ENCODE data around the gene MS4A4A. TPM values are rescaled to one million over a fixed set of nuclear protein-coding genes. Genes with fewer than 3 reads are reported as not detected.

Gene MS4A4A
- total RNA-seq, 1 donor from 2014 or later, result not detected

DNA sequence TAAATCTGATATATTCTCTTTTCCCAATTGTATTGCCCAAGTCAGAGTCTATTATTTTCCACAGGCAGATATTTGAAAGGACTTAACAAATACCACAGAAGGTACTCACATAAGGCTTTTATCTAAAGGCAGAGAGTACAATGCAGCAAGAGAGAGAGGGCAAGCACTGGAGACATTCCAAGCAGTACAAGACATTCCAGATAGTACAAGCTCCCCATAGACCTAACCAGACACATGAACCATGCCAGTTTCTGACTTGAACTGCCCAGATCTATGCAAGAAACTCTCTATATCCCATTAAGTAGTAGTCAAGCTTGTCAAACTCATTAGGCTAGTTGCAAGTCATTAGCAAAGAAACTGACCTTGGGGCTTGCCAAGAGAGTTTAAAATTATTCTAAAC lies 35.4 kb downstream of the MS4A4A start:
- H3K27me3 Mint-ChIP-seq, result peaks cover 4% of the 10 kb centered on the region
- peaks cover 7% of the 10 kb centered on the region for H3K9me3 Mint-ChIP-seq
- no peaks in the 10 kb centered on the region for H3K36me3 Mint-ChIP-seq (ENCODE audit: low read depth)
- no peaks in the 10 kb centered on the region for H3K4me1 Mint-ChIP-seq
- H3K4me3 Mint-ChIP-seq, result no peak overlapping the region
- no peak overlapping the region for H3K27ac Mint-ChIP-seq
- intact Hi-C loops (cut with micrococcal nuclease), result no loop called here
- no peak for DNase-seq

DNA sequence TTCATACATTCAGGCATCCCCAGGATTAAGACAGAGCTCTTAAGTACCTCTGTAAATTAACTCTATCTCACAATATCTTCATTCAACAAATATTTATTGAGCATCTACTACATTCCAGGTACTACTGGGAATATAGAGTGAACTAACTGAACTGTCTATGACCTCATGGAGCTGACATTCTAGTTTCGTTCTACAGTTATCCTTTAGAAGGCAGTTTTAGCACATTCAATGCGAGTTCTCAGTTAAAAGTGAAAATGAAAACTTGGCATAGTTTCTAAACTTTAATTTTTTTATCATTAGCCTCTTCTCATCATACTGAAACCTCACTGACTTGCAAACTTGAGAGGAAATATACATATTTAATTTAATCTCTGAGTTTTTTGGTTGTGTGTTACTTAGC lies 35.9 kb downstream of the MS4A4A start:
- Mint-ChIP-seq H3K27ac (no peak overlapping the region), H3K9me3 (peaks cover 7% of the 10 kb centered on the region), H3K4me3 (no peak overlapping the region), H3K27me3 (peaks cover 4% of the 10 kb centered on the region), H3K4me1 (no peaks in the 10 kb centered on the region), H3K36me3 (ENCODE audit: low read depth) (no peaks in the 10 kb centered on the region)
- DNase-seq, result no peak
- intact Hi-C loops (cut with micrococcal nuclease), result no loop called here

DNA sequence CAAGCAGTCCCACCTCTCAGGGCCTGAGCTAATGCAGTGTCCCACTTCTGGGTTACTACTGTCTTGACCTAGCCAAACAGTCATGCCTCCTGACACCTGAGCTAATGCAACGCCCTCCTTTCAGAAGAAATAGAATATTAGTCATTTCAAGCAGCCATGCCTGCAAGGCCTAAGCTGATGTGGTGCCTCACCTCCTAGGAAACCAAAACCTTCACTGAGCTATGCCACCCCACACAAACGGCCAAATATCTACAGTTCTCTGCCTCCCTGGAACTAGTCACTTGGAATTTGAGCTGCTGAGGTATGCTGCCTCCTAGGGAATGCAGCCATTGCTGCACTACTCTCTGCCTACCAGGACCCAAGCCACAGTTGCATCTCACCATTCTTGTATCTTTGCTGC lies 38.3 kb downstream of the MS4A4A start:
- intact Hi-C loops (cut with micrococcal nuclease), result no loop called here
- H3K4me1 Mint-ChIP-seq, result no peaks in the 10 kb centered on the region
- no peak overlapping the region for H3K27ac Mint-ChIP-seq
- H3K36me3 Mint-ChIP-seq (ENCODE audit: low read depth), result no peaks in the 10 kb centered on the region
- H3K9me3 Mint-ChIP-seq, result peaks cover 7% of the 10 kb centered on the region
- DNase-seq, result no peak
- no peak overlapping the region for H3K4me3 Mint-ChIP-seq
- peaks cover 4% of the 10 kb centered on the region for H3K27me3 Mint-ChIP-seq

DNA sequence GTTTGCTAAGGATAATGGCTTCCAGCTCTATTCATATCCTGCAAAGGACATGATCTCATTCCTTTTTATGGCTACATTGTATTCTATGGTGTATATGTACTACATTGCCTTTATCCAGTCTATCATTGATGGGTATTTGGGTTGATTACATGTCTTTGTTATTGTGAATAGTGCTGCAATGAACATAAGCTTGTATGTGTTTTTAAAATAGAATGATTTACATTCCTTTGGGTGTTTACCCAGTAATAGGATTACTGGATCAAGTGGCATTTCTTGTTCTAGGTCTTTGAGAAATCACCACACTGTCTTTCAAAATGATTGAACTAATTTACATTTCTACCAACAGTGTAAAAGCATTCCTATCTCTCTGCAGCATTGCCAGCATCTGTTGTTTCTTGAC lies 40.6 kb downstream of the MS4A4A start:
- Mint-ChIP-seq H3K27me3 (peaks cover 2% of the 10 kb centered on the region), H3K36me3 (ENCODE audit: low read depth) (no peaks in the 10 kb centered on the region), H3K27ac (no peak overlapping the region), H3K9me3 (peaks cover 7% of the 10 kb centered on the region), H3K4me3 (no peak overlapping the region), H3K4me1 (no peaks in the 10 kb centered on the region)
- DNase-seq, result no peak
- intact Hi-C loops (cut with micrococcal nuclease), result no loop called here

DNA sequence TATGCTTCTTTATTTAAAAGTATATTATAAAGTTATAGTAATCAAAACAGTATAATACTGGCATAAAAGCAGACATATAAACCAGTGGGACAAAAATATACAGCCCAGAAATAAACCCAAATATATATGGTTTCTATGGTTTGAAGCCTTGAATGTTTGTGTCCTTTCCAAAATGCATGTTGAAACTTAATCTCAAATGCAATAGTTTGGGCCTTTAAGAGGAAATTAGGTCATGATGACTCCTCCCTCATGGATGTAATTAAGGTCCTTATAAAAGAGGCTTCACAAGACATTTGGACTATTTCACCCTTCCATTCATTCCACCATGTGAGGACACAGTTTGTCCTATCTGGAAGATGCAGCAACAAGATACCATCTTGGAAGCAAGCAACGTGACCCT lies 46.5 kb downstream of the MS4A4A start, which contains the start of gene MS4A6E:
Gene MS4A6E (plus strand): TSS at position 301 of the 400 bp plus-strand sequence. CDS start 7,641 bp downstream, outside the sequence.
- no peak within 1 kb of the TSS for H3K4me3 Mint-ChIP-seq
- H3K4me1 Mint-ChIP-seq, result no peaks in the 10 kb centered on the region
- no peaks in the 10 kb centered on the region for H3K9me3 Mint-ChIP-seq
- no peak within 1 kb of the TSS for H3K27ac Mint-ChIP-seq
- intact Hi-C loops (cut with micrococcal nuclease), result no loop called here
- DNase-seq, result no peak
- H3K27me3 Mint-ChIP-seq, result no peaks in the 10 kb centered on the region
- H3K36me3 Mint-ChIP-seq (ENCODE audit: low read depth), result no peaks in the 10 kb centered on the region

DNA sequence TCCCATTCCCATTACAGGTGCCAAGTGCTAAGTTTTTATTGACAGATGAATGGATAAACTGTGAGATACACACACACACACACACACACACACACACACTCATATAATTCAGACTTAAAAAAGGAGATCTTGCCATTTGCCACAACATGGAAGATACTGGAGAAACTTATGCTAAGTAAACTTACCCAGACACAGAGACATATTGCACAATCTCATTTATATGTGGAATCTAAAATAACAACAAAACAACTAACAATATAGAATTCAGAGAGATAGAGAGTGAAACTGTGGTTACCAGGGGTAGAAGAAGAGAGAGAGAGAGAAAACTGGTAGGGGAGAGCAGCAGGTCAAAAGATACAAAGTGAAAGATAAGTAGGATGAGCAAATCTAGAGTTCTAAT lies 48.0 kb downstream of the MS4A4A start:
- intact Hi-C loops (cut with micrococcal nuclease), result no loop called here
- H3K36me3 Mint-ChIP-seq (ENCODE audit: low read depth), result no peaks in the 10 kb centered on the region
- H3K4me1 Mint-ChIP-seq, result no peaks in the 10 kb centered on the region
- H3K27me3 Mint-ChIP-seq, result no peaks in the 10 kb centered on the region
- no peak for DNase-seq
- H3K4me3 Mint-ChIP-seq, result no peak overlapping the region
- H3K9me3 Mint-ChIP-seq, result no peaks in the 10 kb centered on the region
- H3K27ac Mint-ChIP-seq, result no peak overlapping the region

DNA sequence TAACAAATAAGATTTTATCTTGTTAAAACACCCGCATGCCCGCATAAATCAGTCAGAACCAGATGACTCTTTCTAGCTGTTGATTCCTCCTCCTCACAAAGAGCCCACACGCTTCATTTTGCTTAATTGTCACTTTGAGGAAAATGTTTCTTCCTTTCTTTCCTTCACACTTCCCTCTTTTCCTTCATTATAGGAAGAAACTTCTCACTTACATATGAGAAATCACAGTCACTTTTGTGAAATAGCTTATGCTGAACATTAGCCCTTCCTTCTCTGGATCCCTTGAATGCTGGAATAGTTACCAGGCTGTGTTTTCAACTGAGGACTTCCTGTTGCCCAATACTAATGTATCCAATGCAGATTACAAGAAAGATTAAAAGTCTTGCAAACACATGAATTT lies 52.4 kb downstream of the MS4A4A start:
- DNase-seq, result no peak
- Mint-ChIP-seq H3K9me3 (no peaks in the 10 kb centered on the region), H3K27me3 (no peaks in the 10 kb centered on the region), H3K36me3 (ENCODE audit: low read depth) (no peaks in the 10 kb centered on the region), H3K4me1 (no peaks in the 10 kb centered on the region), H3K4me3 (no peak overlapping the region), H3K27ac (no peak overlapping the region)
- intact Hi-C loops (cut with micrococcal nuclease), result no loop called here

DNA sequence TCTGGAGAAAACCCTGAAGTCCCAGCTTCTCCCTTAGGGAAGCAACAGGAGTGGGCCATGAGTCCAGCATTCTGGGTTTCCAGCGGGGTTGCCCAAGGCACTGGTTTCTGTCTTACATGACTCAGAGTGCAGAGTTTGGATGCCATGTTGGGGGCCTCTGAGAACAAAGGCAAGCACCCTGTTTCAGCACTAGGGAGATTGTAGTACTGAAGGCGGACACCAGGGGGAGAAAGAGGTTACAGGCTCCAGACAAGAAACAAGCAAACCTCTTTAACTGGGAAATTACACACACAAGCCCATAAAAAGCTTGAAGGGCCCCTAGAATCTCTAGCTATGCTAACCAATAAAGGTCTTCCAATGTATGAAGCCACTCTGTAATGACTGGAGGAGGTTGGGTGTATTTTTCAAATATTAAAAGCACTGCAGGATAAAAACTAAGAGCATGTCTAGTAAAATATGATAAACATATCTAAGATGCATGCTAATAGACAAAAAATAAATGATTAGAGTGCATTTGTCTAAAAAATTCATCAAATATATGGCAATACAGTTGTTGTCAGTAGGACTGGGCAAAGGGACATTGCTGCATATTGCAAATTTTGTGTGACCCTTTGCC lies 53.6 kb downstream of the MS4A4A start:
- intact Hi-C loops (cut with micrococcal nuclease), result no loop called here
- DNase-seq, result peak; percentile 87
- H3K27me3 Mint-ChIP-seq, result peaks cover 4% of the 10 kb centered on the region
- no peaks in the 10 kb centered on the region for H3K36me3 Mint-ChIP-seq (ENCODE audit: low read depth)
- no peaks in the 10 kb centered on the region for H3K4me1 Mint-ChIP-seq
- no peaks in the 10 kb centered on the region for H3K9me3 Mint-ChIP-seq
- H3K27ac Mint-ChIP-seq, result no peak overlapping the region
- H3K4me3 Mint-ChIP-seq, result no peak overlapping the region

DNA sequence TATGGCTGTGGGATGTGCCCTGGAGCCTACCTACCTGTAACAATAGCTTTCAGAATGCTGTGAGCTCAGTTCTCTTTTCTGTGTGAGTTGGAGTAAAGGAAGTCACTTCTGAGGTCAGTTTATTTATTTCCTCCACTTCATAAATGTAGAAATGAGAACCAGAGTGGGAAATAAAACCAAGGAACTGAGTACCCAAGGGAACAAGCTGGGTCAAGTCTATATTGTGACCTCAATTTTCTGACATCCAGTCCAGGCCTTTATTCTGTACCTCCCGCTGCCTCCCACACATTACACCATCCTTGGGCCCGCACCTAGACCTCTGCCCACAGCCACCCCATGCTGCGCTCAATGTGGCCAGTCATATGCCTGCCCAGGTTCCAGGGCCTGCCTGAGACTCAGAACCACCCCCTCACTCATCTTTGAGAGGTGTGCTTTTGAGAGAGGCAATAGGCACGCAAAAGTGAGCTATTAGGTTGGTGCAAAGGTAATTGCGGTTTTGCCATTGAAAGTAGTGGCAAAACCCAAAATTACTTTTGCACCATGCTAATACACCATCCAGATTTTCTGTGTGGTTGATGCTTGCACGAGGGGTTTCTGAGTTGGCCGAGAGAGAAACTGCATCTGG lies 56.4 kb downstream of the MS4A4A start:
- no peak overlapping the region for H3K27ac Mint-ChIP-seq
- intact Hi-C loops (cut with micrococcal nuclease), result no loop called here
- no peak for DNase-seq
- H3K36me3 Mint-ChIP-seq (ENCODE audit: low read depth), result no peaks in the 10 kb centered on the region
- H3K27me3 Mint-ChIP-seq, result peaks cover 6% of the 10 kb centered on the region
- H3K4me3 Mint-ChIP-seq, result no peak overlapping the region
- H3K4me1 Mint-ChIP-seq, result no peaks in the 10 kb centered on the region
- H3K9me3 Mint-ChIP-seq, result no peaks in the 10 kb centered on the region

DNA sequence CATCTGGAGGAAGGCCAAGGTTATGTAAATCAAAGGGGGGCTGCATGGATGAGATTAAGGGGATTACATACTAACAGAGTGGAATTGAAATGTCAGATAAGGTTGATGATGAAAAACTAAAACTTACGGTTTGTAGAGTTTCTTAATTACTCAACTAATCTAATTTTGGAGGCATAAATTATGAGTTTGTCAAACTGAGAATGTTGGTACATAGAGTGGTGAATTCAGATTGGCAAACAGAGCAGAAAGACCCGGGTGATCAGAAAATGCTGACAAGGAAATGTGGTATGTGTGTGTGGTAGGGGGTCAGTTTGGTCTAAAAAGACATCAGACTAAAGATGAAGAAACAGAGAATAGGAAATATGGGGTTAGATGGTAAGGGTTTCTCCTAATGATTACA lies 57.6 kb downstream of the MS4A4A start:
- no peaks in the 10 kb centered on the region for H3K9me3 Mint-ChIP-seq
- intact Hi-C loops (cut with micrococcal nuclease), result no loop called here
- DNase-seq, result no peak
- no peak overlapping the region for H3K27ac Mint-ChIP-seq
- H3K4me1 Mint-ChIP-seq, result no peaks in the 10 kb centered on the region
- peaks cover 6% of the 10 kb centered on the region for H3K27me3 Mint-ChIP-seq
- H3K36me3 Mint-ChIP-seq (ENCODE audit: low read depth), result no peaks in the 10 kb centered on the region
- H3K4me3 Mint-ChIP-seq, result no peak overlapping the region

DNA sequence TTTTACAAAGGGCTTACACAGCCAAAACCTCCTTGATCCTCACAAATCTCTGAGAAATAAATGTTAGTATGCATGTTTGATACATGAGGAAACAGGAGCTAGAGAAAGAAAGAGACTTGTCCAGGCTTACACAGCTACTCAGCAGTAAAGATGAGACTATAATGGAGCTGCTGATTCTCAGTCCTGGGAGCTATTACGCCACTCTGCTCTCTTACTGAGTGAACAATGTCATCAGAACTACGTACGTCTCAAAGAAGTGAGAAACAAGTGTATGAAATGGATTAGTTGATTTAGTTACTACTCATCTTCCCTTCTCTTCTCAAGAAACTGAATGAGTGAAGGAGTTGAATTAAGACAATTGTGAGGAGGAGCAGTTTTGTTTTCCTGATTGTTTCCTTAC lies 58.9 kb downstream of the MS4A4A start:
- no peaks in the 10 kb centered on the region for H3K4me1 Mint-ChIP-seq
- H3K27me3 Mint-ChIP-seq, result peaks cover 6% of the 10 kb centered on the region
- H3K36me3 Mint-ChIP-seq (ENCODE audit: low read depth), result no peaks in the 10 kb centered on the region
- H3K4me3 Mint-ChIP-seq, result no peak overlapping the region
- no peaks in the 10 kb centered on the region for H3K9me3 Mint-ChIP-seq
- H3K27ac Mint-ChIP-seq, result no peak overlapping the region
- intact Hi-C loops (cut with micrococcal nuclease), result no loop called here
- no peak for DNase-seq

DNA sequence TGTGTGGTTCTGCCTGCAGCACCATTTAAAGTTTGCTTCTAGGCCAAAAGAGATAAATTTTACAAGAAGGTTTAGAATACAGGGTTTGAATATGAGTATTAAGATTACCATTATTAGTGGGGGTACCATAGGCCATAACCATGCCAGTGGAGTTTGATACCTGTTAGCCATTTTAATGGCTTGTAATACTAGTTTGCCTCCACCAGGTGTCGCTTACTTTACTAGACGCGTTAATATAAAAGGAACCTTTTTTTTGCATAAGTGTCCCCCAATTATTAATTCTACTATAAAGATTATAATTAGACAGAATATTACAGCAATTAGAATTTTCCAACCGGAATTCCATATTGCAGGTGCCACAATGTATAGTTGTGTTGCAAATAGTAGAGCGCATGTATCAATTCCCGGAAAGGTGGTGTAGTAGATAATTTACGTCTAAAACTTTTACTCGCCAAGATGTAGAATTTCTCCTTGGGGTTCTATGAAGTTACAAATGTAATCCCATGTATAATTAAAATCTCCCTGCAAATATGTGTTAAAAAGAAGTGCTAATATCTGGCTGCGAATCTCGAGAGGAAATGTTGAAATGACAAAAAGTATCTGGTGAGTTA lies 62.7 kb downstream of the MS4A4A start:
- Mint-ChIP-seq H3K36me3 (ENCODE audit: low read depth) (no peaks in the 10 kb centered on the region), H3K4me3 (no peak overlapping the region), H3K9me3 (no peaks in the 10 kb centered on the region), H3K27me3 (peaks cover 6% of the 10 kb centered on the region), H3K4me1 (no peaks in the 10 kb centered on the region), H3K27ac (no peak overlapping the region)
- intact Hi-C loops (cut with micrococcal nuclease), result loop anchor here (5.0 kb wide), 1 partner anchor 274 kb away; no protein-coding TSS in a partner anchor
- DNase-seq, result peak; percentile 65

DNA sequence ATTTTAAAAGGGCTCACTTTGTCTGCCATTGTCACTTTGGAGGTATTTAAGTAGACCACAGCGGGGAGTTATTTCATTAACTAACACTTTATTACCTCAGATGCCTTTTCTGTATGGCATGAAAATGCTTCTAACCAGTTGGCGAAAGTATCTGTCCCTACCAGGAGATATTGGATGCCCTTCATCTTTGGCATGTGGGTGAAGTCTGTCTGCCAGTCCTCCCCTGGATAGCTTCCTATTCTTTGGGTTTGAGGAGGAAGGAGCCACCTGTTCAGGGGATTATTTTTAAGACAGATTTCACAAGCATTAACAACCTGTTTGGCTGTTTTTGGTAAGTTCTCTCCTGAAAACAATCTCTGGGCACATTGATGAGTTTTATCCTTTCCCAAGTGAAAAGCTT lies 63.7 kb downstream of the MS4A4A start:
- intact Hi-C loops (cut with micrococcal nuclease), result loop anchor here (5.0 kb wide), 1 partner anchor 273 kb away; no protein-coding TSS in a partner anchor
- Mint-ChIP-seq H3K27ac (no peak overlapping the region), H3K4me3 (no peak overlapping the region), H3K27me3 (peaks cover 5% of the 10 kb centered on the region), H3K4me1 (no peaks in the 10 kb centered on the region), H3K9me3 (no peaks in the 10 kb centered on the region), H3K36me3 (ENCODE audit: low read depth) (no peaks in the 10 kb centered on the region)
- DNase-seq, result peak; percentile 40

DNA sequence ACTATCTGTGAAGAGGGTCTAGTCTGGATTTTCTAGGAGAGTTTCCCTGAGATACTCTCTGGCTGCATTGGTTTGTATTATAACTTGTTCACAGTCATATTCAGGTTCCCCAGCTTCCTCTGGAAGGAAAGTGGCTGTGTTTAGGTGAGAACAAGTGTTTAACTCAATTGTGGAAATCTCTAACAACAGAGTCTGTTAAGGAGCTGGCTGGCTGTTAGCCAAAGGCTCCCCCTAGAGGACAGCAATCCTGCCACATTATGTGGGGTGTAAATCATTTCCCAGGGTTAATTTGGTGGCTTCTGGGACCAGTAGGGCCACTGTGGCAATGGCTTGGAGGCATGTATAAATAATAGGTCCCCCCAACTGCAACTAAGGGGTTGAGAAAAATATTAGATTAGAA lies 65.0 kb downstream of the MS4A4A start:
- H3K27ac Mint-ChIP-seq, result no peak overlapping the region
- H3K9me3 Mint-ChIP-seq, result no peaks in the 10 kb centered on the region
- H3K4me1 Mint-ChIP-seq, result no peaks in the 10 kb centered on the region
- no peaks in the 10 kb centered on the region for H3K36me3 Mint-ChIP-seq (ENCODE audit: low read depth)
- H3K4me3 Mint-ChIP-seq, result no peak overlapping the region
- peaks cover 5% of the 10 kb centered on the region for H3K27me3 Mint-ChIP-seq
- intact Hi-C loops (cut with micrococcal nuclease), result no loop called here
- peak; percentile 58 for DNase-seq

All from activated CD4-positive, alpha-beta T cell treated with anti-CD3 and anti-CD28 coated beads, Interleukin-2, amount 10 ng/mL, durations not matched to agents 24 days and 14 days (primary cell).